Hematopoietic multipotent progenitor cell treated with erythropoietin and hydrocortisone succinate and interleukin-3 and kit ligand, for 17 days (in vitro differentiated cells): Measurements from ENCODE around the gene DNAH3.
"Not testable (repeated sequence)": the region's sequence is repeated elsewhere in the genome, so short reads cannot be mapped to it uniquely, and the experiment has no call there.

Source experiments
- DNase-seq: peaks from one replicate; pipeline ENCODE4 v3.0.0-alpha.2; 2015; ENCODE audit warnings: low spot score

DNAH3 gene, protein sequence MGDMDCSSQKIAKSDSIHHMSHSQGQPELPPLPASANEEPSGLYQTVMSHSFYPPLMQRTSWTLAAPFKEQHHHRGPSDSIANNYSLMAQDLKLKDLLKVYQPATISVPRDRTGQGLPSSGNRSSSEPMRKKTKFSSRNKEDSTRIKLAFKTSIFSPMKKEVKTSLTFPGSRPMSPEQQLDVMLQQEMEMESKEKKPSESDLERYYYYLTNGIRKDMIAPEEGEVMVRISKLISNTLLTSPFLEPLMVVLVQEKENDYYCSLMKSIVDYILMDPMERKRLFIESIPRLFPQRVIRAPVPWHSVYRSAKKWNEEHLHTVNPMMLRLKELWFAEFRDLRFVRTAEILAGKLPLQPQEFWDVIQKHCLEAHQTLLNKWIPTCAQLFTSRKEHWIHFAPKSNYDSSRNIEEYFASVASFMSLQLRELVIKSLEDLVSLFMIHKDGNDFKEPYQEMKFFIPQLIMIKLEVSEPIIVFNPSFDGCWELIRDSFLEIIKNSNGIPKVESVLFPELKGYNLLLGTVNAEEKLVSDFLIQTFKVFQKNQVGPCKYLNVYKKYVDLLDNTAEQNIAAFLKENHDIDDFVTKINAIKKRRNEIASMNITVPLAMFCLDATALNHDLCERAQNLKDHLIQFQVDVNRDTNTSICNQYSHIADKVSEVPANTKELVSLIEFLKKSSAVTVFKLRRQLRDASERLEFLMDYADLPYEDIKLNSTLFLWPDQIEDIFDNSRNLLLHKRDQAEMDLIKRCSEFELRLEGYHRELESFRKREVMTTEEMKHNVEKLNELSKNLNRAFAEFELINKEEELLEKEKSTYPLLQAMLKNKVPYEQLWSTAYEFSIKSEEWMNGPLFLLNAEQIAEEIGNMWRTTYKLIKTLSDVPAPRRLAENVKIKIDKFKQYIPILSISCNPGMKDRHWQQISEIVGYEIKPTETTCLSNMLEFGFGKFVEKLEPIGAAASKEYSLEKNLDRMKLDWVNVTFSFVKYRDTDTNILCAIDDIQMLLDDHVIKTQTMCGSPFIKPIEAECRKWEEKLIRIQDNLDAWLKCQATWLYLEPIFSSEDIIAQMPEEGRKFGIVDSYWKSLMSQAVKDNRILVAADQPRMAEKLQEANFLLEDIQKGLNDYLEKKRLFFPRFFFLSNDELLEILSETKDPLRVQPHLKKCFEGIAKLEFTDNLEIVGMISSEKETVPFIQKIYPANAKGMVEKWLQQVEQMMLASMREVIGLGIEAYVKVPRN (N-terminal part only)

DNA sequence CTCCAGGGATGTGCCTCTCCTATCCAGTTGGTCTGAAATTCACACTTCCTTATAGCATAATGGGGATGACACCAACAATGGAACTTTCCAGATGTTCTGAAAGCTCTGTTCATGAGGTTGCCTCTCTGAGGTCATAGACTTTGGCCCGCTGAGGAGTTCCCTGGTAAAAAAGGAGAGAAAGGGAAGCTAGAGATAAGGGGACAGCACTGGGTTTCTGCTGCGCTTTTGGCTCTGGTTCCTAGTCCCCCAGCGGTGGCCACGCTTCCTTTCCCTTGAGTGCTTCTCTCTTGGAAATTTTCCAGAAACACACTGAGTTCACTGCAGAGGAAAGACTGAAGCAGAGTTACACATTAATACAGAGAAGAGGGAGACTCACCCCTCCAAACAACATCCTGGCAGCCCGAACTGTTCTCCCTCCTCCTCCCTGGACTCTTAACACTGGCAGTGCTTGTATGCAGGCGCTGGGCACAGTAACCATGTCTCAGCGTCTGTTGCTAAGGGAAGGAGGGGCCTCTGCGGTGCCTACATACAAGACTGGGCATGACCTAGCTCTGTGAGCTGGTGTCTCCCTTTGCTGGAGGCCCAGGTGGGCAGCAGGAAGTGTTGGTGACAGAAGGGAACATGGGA lies at the start of gene DNAH3:
DNAH3 (minus strand) TSS at position 472 of the 627 bp plus-strand sequence. CDS start 527 bp downstream, outside the sequence.
- no peak for DNase-seq

DNA sequence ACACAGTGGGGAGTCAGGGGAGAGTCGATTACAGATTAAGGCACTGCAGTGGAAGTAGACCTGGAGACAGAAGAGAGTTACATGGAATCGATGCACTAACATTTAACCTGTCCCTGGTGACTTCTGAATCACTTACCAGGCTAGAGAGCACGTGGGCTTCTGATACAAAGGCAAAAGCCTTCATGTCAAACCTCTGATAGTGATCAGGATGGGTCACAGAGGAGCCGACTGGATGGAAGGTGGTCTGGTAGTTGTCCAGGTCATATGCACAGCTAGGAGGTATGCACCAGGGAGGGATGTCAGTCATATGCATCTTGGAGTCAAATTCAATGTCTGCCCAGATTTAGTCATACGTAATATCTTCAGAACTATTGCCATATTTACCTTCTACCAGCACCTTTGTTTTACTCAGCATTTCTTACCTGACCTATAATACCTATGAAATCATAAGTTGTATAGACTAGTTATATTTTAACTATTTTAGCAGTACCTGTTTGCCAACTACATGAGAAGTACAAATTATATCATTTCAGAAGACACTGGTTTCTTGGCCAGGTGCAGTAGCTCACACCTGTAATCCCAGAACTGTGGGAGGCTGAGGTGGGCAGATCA lies 49.1 kb upstream of the DNAH3 start:
- DNase-seq = no peak

DNA sequence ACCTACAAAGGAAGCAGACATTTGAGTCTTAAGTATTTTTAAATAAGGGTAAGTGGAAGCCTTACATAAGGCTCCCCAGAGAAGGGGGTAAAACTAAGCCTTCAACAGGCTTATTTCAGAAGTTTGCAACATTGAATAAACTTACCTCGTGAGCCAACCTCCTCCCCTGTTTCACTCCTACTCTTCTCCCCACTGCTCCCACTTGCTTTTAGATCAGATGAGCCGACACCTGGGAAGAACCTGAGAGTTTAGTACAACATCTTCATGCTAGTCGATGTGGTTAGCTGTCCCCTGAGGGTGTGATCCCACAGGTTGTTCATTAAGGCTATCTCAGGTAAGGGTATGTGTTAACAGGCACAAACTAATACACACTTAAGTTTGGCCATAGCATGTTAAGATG lies 47.0 kb upstream of the DNAH3 start:
- no peak for DNase-seq

DNA sequence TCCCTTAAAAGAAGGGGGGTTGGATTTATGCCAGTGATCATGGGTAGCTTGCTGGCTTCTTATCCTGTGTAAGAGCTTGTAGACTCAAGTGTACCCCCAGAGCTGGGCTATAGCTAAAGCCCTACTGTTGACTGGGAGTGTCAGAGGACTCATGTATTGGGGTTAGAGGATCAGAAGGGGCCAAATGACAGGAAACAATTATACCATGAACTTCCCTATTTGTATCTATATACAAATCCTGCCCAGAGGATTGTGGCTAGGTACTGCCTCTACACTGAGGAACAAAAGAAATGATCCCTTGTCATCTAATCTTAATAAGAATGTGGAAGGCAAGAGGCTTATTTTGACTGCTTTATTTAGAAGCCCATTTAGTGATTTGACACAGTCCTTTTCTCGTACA lies 46.5 kb upstream of the DNAH3 start:
- no peak for DNase-seq

- not testable (repeated sequence) for DNase-seq
Observed at GRCh38 chr16:21195330-21195729, 44.7 kb upstream of the DNAH3 start.

DNA sequence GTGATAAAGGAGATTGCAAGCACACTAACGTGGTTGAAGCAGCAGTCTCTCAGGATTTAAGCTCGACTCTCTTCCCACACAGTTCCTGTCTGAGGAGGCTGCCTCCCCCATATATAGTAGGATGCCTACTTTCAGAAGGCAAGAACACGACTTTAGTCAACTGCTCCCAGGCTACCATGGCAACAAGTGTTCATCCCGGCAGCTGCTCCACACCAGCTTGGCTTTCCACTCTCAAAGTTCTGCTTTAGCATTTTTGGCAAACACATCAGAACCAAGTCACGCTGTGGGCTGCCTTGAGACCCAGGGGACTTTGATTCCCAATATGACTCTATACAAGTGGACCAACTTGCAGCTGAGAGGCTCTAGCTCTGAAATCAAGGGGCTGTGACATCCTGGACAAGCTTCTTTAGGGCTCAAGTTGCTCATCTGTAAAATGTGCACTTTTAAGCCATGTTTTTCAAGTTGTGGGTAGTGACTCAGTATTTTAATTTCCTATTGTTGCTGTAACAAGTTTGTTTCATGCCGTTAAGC lies 44.2 kb upstream of the DNAH3 start:
- DNase-seq = no peak

DNA sequence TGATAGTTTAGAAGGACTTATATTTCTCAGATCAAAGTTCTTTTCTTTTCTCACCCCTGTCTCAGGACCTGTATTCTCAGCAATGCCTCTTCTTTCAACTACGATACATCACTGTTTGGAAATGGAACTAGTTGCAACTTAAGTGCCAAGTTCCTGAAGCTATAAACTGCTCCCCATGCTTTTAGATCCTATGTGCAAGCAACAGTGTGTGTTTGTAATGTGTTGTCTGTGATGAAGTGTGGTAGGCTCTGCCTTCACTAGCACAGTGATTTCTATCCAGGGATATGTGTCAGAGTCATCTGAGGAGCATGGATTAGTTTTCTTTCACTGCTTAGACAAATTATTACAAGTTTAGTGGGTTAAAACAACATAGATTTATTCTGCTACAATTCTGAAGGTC lies 42.3 kb upstream of the DNAH3 start:
- no peak for DNase-seq

GRCh38 chr16:21190599-21190998 lies 40.0 kb upstream of the DNAH3 start:
- DNase-seq = no peak

- no peak for DNase-seq
Observed at GRCh38 chr16:21190013-21190412, 39.4 kb upstream of the DNAH3 start.

- DNase-seq = no peak
Observed at GRCh38 chr16:21189311-21189710, 38.7 kb upstream of the DNAH3 start.

- no peak for DNase-seq
Observed at GRCh38 chr16:21186326-21186691, 35.7 kb upstream of the DNAH3 start.

DNA sequence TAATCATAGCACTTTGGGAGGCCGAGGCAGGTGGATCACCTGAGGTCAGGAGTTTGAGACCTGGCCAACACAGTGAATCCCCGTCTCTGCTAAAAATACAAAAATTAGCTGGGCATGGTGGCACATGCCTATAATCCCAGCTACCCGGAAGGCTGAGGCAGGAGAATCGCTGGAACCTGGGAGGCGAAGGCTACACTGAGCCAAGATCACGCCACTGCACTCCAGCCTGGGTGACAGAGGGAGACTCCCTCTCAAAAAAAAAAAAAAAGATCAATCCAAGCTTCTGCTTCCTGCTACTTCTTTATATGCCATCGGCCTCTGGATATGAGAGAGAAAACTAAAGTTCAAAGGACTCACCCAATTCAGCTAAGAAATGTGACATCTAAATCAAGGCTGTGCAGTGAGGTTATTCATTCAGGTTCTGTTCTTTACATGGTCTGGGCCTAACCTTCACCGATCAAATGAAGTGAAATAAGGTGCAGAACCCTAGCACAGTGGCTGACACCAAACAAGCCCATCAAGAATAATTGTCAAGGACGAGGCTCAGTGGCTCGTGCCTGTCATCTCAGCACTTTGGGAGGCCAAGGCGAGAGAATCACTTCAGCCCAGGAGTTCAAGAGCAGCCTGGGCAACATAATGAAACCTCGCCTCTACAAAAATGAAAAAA lies 35.1 kb upstream of the DNAH3 start:
- DNase-seq = no peak

- no peak for DNase-seq
Observed at GRCh38 chr16:21184834-21185233, 34.2 kb upstream of the DNAH3 start.

DNA sequence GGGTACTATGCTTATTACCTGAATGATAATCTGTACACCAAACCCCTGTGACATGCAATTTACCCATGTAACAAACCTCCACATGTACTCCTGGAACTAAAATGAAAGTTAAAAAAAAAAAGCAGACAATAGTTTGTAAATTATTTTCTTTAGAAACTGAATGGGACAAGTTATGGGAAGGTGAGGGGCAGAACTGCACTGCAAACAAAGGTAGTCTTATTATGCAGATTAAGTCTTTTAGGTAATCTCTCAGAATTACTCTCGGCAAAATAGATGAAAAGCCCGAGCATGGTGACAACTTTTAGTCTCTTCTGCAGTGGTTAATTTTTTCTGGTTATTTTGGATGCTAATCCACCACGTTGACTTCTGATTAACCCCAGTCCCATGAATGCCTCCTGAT lies 33.3 kb upstream of the DNAH3 start:
- DNase-seq = no peak

- no peak for DNase-seq
Observed at GRCh38 chr16:21179983-21180365, 29.3 kb upstream of the DNAH3 start.

GRCh38 chr16:21179126-21179982 lies 28.7 kb upstream of the DNAH3 start:
- no peak for DNase-seq

- DNase-seq = no peak
Observed at GRCh38 chr16:21175397-21175796, 24.8 kb upstream of the DNAH3 start.

DNA sequence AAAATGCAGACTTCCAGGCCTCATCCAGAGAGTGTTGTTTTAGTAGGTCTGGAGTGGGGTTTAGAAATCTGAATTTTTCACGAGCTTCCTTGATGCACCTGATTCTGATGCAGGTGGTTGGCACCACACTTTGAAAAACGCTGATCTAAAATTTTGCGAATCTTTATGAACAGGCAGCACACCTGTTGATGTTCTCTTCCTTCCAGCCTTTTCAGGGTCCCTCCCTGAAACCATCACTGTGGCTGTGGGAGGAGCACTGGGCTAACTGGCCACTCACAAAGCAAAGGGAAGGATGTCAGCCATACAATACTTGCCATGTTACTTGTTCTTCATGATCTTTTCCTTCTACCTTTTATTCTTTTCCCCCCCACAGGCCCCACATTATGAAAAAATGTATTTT lies 22.0 kb upstream of the DNAH3 start:
- no peak for DNase-seq

DNA sequence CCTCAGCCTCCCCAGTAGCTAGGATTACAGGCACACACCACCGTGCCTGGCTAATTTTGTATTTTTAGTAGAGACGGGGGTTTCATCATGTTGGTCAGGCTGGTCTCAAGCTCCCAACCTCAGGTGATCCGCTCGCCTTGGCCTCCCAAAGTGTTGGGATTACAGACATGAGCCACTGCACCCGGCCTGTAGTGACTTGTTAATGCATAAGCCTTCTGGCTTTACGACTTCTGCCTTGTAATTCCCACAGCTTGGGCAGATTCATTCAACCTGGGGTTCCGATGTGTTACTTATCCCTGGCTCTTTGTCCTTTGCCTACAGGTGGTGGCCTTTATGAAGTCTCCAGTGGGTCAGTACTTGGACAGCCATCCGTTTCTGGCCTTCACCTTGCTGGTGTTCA lies 19.5 kb upstream of the DNAH3 start:
- DNase-seq = not testable (repeated sequence)
